Kidney epithelial cell (primary cell): ENCODE data around the gene ANTXRL. TPM values are rescaled to one million over a fixed set of nuclear protein-coding genes. Genes with fewer than 3 reads are reported as not detected.

Source experiments
- DNase-seq: peaks from one replicate; pipeline ENCODE4 v3.0.0-alpha.2; 2010; ENCODE audit warnings: low read depth
- H3K27me3 ChIP-seq: 2 replicates; pipeline ENCODE4 v1.6.0; 2011; ENCODE audit warnings: low read length; ENCODE audit not compliant: control insufficient read depth, insufficient read depth
- H3K36me3 ChIP-seq: 2 replicates; pipeline ENCODE4 v1.5.1; 2011; ENCODE audit warnings: low read length; ENCODE audit not compliant: control insufficient read depth, insufficient read depth
- H3K4me3 ChIP-seq: 2 replicates; pipeline ENCODE4 v1.5.1; 2011; ENCODE audit warnings: low read depth, mild to moderate bottlenecking, control low read depth, low read length
- CTCF ChIP-seq: IDR thresholded peaks from 2 replicates; pipeline ENCODE4 v1.5.1; 2011; ENCODE audit warnings: mild to moderate bottlenecking, moderate library complexity, low read length, control low read depth, inconsistent platforms; ENCODE audit not compliant: insufficient read depth, poor library complexity, severe bottlenecking
- total RNA-seq: library from RNA; depleted of rRNA; stranded (reverse); fragments of >200 nt; gene quantifications from 2 replicates; pipeline ENCODE4 v1.2.3, GENCODE V29; 2015

The ANTXRL gene
- total RNA-seq, 1 donor from 2014 or later: not detected

- no peak for DNase-seq
- no peak overlapping the region for H3K4me3 ChIP-seq
- no peaks in the 10 kb centered on the region for H3K36me3 ChIP-seq
- no peaks in the 10 kb centered on the region for H3K27me3 ChIP-seq
- no peak for TF ChIP-seq CTCF
Observed at GRCh38 chr10:46318799-46319198, 32.0 kb downstream of the ANTXRL start.

DNA sequence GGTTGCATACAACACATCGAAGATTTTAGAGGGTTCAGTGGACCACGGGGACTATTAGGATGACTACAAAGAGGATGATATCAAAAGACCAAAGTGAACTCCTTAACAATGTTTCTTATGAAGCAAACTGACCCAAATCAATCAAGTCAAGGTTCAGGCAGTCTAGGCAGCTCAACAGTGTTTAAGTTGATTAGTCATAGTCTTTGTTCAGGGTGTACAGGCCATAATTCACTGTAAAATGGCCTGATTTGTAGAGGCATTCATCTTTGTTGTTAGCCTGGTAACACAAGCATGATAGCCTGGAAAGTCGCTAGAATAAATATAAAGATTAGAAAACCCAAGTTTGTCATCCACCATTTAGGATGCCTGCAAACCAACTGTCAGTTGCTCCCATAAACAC lies 32.6 kb downstream of the ANTXRL start:
- Histone ChIP-seq H3K36me3 (no peaks in the 10 kb centered on the region), H3K27me3 (no peaks in the 10 kb centered on the region), H3K4me3 (no peak overlapping the region)
- DNase-seq: no peak
- TF ChIP-seq CTCF: no peak

DNA sequence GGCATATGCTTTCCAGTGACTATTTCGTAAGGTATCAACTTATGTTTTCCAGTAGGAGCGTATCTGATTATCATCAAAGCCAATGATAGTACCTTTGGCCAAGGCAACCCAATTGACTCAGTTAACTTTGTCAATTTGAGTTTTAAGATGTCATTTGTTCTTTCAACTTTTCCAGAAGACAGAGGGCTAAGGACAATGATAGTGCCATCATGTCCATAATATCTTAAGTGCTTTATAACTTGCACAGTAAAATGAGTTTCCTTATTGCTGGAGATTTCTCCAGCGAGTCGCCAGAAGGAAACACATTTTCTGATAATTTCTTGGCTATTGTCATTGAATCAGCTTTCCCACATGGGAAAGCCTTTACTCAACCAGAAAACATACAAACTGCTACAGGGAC lies 35.0 kb downstream of the ANTXRL start:
- no peak for DNase-seq
- no peaks in the 10 kb centered on the region for H3K27me3 ChIP-seq
- TF ChIP-seq CTCF: no peak
- H3K36me3 ChIP-seq: no peaks in the 10 kb centered on the region
- no peak overlapping the region for H3K4me3 ChIP-seq

GRCh38 chr10:46323176-46323575 lies 36.4 kb downstream of the ANTXRL start:
- Histone ChIP-seq H3K27me3 (no peaks in the 10 kb centered on the region), H3K36me3 (no peaks in the 10 kb centered on the region), H3K4me3 (no peak overlapping the region)
- no peak for TF ChIP-seq CTCF
- DNase-seq: no peak

DNA sequence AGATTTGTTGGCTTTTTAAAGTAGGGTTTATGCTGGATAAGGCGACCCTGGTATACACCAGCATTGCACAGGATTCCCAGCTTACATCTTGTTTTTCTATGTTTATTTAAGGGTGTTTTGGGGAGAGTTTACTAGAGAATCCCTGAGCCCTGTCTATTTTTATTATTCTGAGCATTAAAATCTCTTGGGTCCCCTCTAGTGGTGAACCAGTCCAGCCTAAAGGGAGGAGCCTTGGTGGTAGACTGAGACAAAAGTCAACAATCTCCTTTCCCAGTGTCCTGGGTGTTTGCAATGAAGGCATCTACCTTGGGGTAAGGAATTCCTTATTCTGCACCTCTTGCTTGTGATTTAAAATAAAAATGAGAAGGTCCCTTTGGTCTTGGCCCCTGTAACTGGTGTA lies 38.2 kb downstream of the ANTXRL start:
- Histone ChIP-seq H3K27me3 (peaks cover 3% of the 10 kb centered on the region), H3K36me3 (no peaks in the 10 kb centered on the region), H3K4me3 (no peak overlapping the region)
- peak; percentile 13 for TF ChIP-seq CTCF
- no peak for DNase-seq

- Histone ChIP-seq H3K36me3 (no peaks in the 10 kb centered on the region), H3K27me3 (peaks cover 3% of the 10 kb centered on the region), H3K4me3 (no peak overlapping the region)
- no peak for TF ChIP-seq CTCF
- DNase-seq: no peak
Observed at GRCh38 chr10:46326066-46326465, 39.3 kb downstream of the ANTXRL start.
